ENCODE data around the gene RAPH1.

The RAPH1 gene

GRCh38 chr2:203535078-203535783 is at the start of gene RAPH1:
Gene RAPH1 (minus strand): TSS chr2:203535301. CDS start chr2:203495353, 39,948 bp downstream.
- peak within 1 kb of the TSS; percentile 76 for H3K4me3 ChIP-seq (ENCODE audit: low read depth, low read length)

GRCh38 chr2:203584784-203585183 is 49.7 kb upstream of the RAPH1 start:
- H3K4me3 ChIP-seq (ENCODE audit: low read depth, low read length): no peak overlapping the region

GRCh38 chr2:203583701-203584100 is 48.6 kb upstream of the RAPH1 start:
- H3K4me3 ChIP-seq (ENCODE audit: low read depth, low read length): no peak overlapping the region

GRCh38 chr2:203583084-203583695 is 48.1 kb upstream of the RAPH1 start:
- H3K4me3 ChIP-seq (ENCODE audit: low read depth, low read length): no peak overlapping the region

- H3K4me3 ChIP-seq (ENCODE audit: low read depth, low read length): no peak overlapping the region
Observed at GRCh38 chr2:203582468-203582867, 47.4 kb upstream of the RAPH1 start.

- H3K4me3 ChIP-seq (ENCODE audit: low read depth, low read length): no peak overlapping the region
Observed at GRCh38 chr2:203580844-203581243, 45.7 kb upstream of the RAPH1 start.

- H3K4me3 ChIP-seq (ENCODE audit: low read depth, low read length): no peak overlapping the region
Observed at GRCh38 chr2:203579730-203580129, 44.6 kb upstream of the RAPH1 start.

- H3K4me3 ChIP-seq (ENCODE audit: low read depth, low read length): no peak overlapping the region
Observed at GRCh38 chr2:203578759-203579643, 43.9 kb upstream of the RAPH1 start.

- no peak overlapping the region for H3K4me3 ChIP-seq (ENCODE audit: low read depth, low read length)
Observed at GRCh38 chr2:203574824-203575223, 39.7 kb upstream of the RAPH1 start.

- no peak overlapping the region for H3K4me3 ChIP-seq (ENCODE audit: low read depth, low read length)
Observed at GRCh38 chr2:203572316-203572715, 37.2 kb upstream of the RAPH1 start.

- no peak overlapping the region for H3K4me3 ChIP-seq (ENCODE audit: low read depth, low read length)
Observed at GRCh38 chr2:203569677-203570316, 34.7 kb upstream of the RAPH1 start.

GRCh38 chr2:203567691-203568090 is 32.6 kb upstream of the RAPH1 start:
- H3K4me3 ChIP-seq (ENCODE audit: low read depth, low read length): no peak overlapping the region

GRCh38 chr2:203566161-203566560 is 31.1 kb upstream of the RAPH1 start:
- no peak overlapping the region for H3K4me3 ChIP-seq (ENCODE audit: low read depth, low read length)

GRCh38 chr2:203565076-203565475 is 30.0 kb upstream of the RAPH1 start:
- H3K4me3 ChIP-seq (ENCODE audit: low read depth, low read length): no peak overlapping the region

- no peak overlapping the region for H3K4me3 ChIP-seq (ENCODE audit: low read depth, low read length)
Observed at GRCh38 chr2:203562268-203562667, 27.2 kb upstream of the RAPH1 start.

- no peak overlapping the region for H3K4me3 ChIP-seq (ENCODE audit: low read depth, low read length)
Observed at GRCh38 chr2:203559641-203560040, 24.5 kb upstream of the RAPH1 start.

- no peak overlapping the region for H3K4me3 ChIP-seq (ENCODE audit: low read depth, low read length)
Observed at GRCh38 chr2:203553784-203554183, 18.7 kb upstream of the RAPH1 start.

- H3K4me3 ChIP-seq (ENCODE audit: low read depth, low read length): no peak overlapping the region
Observed at GRCh38 chr2:203551778-203552177, 16.7 kb upstream of the RAPH1 start.

- H3K4me3 ChIP-seq (ENCODE audit: low read depth, low read length): no peak overlapping the region
Observed at GRCh38 chr2:203550266-203550665, 15.2 kb upstream of the RAPH1 start.

- H3K4me3 ChIP-seq (ENCODE audit: low read depth, low read length): no peak overlapping the region
Observed at GRCh38 chr2:203549406-203549805, 14.3 kb upstream of the RAPH1 start.

- H3K4me3 ChIP-seq (ENCODE audit: low read depth, low read length): no peak overlapping the region
Observed at GRCh38 chr2:203548887-203549286, 13.8 kb upstream of the RAPH1 start.

Measured in iPS-11a (cell line).